ENCODE measurements around the gene BABAM2.

- TF ChIP-seq EZH2phosphoT487 (IDR thresholded peaks at IDR 0.05; ENCODE audit: borderline replicate concordance, low read depth, low read length) (no peak), CTCF (conservative IDR thresholded peaks at IDR 0.05; ENCODE audit: low read length) (no peak)
These were observed 390.1 kb downstream of the BABAM2 start for GRCh38 chr2:28280619-28281018.
